Measurements from ENCODE around the gene ARMC3. TPM values are rescaled to one million over a fixed set of nuclear protein-coding genes. Genes with fewer than 3 reads are reported as not detected.

Gene ARMC3
- total and polyA plus RNA-seq, 9 of the 15 experiments (the other 6 are each of a cell fraction or from before 2014, with no cell fraction given), result 0.33 to 1.1 (median 0.62) TPM

- TF ChIP-seq IRF2 (CRISPR knock-in tag; IDR thresholded peaks at IDR 0.05), result no peak
Measured at GRCh38 chr10:23055424-23056185, 127.8 kb downstream of the ARMC3 start (continued).

- Histone ChIP-seq H3K4me3 (no peak overlapping the region), H2AFZ (ENCODE audit: low read depth, low read length) (peak overlapping the region; percentile 90), H3K9me3 (replicated peaks; ENCODE audit: control insufficient read depth, insufficient read depth, low read depth, low read length) (no peaks in the 10 kb centered on the region), H4K20me1 (replicated peaks; ENCODE audit: control insufficient read depth, insufficient read depth, low read length) (no peaks in the 10 kb centered on the region), H3K79me2 (ENCODE audit: control insufficient read depth, insufficient read depth, low read length) (no peaks in the 10 kb centered on the region), H3K9me1 (ENCODE audit: control insufficient read depth, insufficient read depth, low read length) (no peaks in the 10 kb centered on the region), H3K4me1 (replicated peaks in 1 of 2; ENCODE audit: control insufficient read depth in 2 of 2, insufficient read depth in 2 of 2, low read length in 2 of 2) (peaks cover 6 to 51% of the 10 kb centered on the region in 2 experiments), H3K27me3 (ENCODE audit: control insufficient read depth in 2 of 2, insufficient read depth in 2 of 2, low read length in 2 of 2) (no peaks in the 10 kb centered on the region), H3K36me3 (ENCODE audit: control insufficient read depth, insufficient read depth, low read length) (no peaks in the 10 kb centered on the region), H3K4me2 (ENCODE audit: insufficient read depth, low read length) (no peak overlapping the region), H3K27ac (ENCODE audit: extremely low read depth, low read depth, low read length) (peak overlapping the region; percentile 82; the same call in 2 of the 3 replicates), H3K9ac (ENCODE audit: insufficient read depth in 1 of 2, low read depth in 2 of 2, low read length in 2 of 2) (peak overlapping the region in 1 of 2 experiments; percentile 68; a peak in 2 of 4 replicates)
- ChIA-PET POLR2A (interaction anchor here (0.6 to 2.5 kb wide), 4 partner anchors 9 to 246 kb away, joined by 3 to 14 read pairs (median 4); no protein-coding TSS in a partner anchor), CTCF (ENCODE audit: low intra/inter-chr PET ratio) (no interaction called here)
- ATAC-seq (no peak), DNase-seq (ENCODE audit: extremely low read depth in 1 of 4, low spot score in 3 of 4) (no peak), FAIRE-seq (no peak)
- no TSS peak for BruUV-seq (replicated peaks)
- intact Hi-C loops (cut with micrococcal nuclease), result loop anchor here (10.0 kb wide), 1 partner anchor 741 kb away; the partner anchor contains the start of gene COMMD3
- WGBS (ENCODE audit: insufficient coverage, low coverage, missing lambda C conversion rate), result 50% methylated on average over 3 of the region's 3 CpGs
- no peak for TF ChIP-seq HCFC1 (IDR thresholded peaks at IDR 0.05; ENCODE audit: low read depth, low read length)
- no peak for TF ChIP-seq CCAR2 (IDR thresholded peaks at IDR 0.05; ENCODE audit: low read depth, low read length)
- no peak for TF ChIP-seq TAF1 (IDR thresholded peaks at IDR 0.05; ENCODE audit: control insufficient read depth, extremely low read depth, insufficient read depth, low read length, severe bottlenecking)
- TF ChIP-seq E2F3 (CRISPR knock-in tag; IDR thresholded peaks at IDR 0.05), result no peak
- TF ChIP-seq SRSF1 (IDR thresholded peaks at IDR 0.05; ENCODE audit: low read depth, low read length), result no peak
- peak; percentile 23; the same call in 1 of the 2 replicates for TF ChIP-seq VEZF1 (CRISPR knock-in tag; IDR thresholded peaks at IDR 0.05)
- TF ChIP-seq NFE2L1 (tag; IDR thresholded peaks at IDR 0.05; ENCODE audit: borderline replicate concordance, low read depth), result no peak
- no peak for TF ChIP-seq STAG1 (CRISPR knock-in tag; IDR thresholded peaks at IDR 0.05; ENCODE audit: borderline replicate concordance)
- TF ChIP-seq FOXM1 (IDR thresholded peaks at IDR 0.05; ENCODE audit: low read depth), result no peak
- TF ChIP-seq FOXM1 (CRISPR knock-in tag; IDR thresholded peaks at IDR 0.05; ENCODE audit: low read depth), result no peak
- TF ChIP-seq ZBTB26 (CRISPR knock-in tag; IDR thresholded peaks at IDR 0.05), result no peak
- TF ChIP-seq HIVEP1 (CRISPR knock-in tag; IDR thresholded peaks at IDR 0.05), result no peak
- peak; percentile 47; the same call in 1 of the 2 replicates for TF ChIP-seq E4F1 (CRISPR knock-in tag; IDR thresholded peaks at IDR 0.05; ENCODE audit: borderline replicate concordance)
- TF ChIP-seq RBM14 (IDR thresholded peaks at IDR 0.05; ENCODE audit: borderline replicate concordance, insufficient read depth, low read depth, low read length), result no peak
- in situ Hi-C loops (cut with MboI), result no loop called here
Measured at GRCh38 chr10:23056186-23056579, 128.3 kb downstream of the ARMC3 start.

Data from K562 (cell line).